C4-2B (cell line): ENCODE data around the gene ACOXL.

Experiments used
- H3K27ac ChIP-seq: fragments of 450-650 bp; 2 replicates; pipeline ENCODE4 v1.5.1; 2017
- ZFX ChIP-seq: fragments of 450-650 bp; IDR thresholded peaks from 2 replicates; pipeline ENCODE4 v1.6.1; 2017
- TF ChIP-seq, protein P1 (sequence below): fragments of 450-650 bp; conservative IDR thresholded peaks from 2 replicates; pipeline ENCODE4 v1.5.1; 2017; ENCODE audit warnings: mild to moderate bottlenecking

ACOXL gene

DNA sequence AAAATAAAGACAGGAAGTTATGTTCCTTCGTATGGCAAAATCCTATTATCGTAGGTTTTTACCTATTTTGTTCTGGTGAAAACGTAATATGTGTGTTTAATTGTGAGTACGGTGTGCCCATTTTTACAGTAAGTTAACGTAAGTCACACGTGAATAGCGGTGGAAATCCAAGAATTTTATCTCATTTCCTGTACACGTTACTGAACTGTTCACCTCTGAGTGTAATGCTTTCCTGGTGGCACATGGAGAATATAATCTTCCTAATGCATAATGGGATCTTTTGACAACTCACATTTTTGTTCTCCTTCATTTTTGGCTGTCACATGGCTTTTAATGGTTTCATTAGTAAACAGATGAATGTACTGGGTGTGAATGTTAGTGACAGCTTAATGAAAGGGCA, 416.6 kb downstream of the ACOXL start:
- TF ChIP-seq, protein P1, sequence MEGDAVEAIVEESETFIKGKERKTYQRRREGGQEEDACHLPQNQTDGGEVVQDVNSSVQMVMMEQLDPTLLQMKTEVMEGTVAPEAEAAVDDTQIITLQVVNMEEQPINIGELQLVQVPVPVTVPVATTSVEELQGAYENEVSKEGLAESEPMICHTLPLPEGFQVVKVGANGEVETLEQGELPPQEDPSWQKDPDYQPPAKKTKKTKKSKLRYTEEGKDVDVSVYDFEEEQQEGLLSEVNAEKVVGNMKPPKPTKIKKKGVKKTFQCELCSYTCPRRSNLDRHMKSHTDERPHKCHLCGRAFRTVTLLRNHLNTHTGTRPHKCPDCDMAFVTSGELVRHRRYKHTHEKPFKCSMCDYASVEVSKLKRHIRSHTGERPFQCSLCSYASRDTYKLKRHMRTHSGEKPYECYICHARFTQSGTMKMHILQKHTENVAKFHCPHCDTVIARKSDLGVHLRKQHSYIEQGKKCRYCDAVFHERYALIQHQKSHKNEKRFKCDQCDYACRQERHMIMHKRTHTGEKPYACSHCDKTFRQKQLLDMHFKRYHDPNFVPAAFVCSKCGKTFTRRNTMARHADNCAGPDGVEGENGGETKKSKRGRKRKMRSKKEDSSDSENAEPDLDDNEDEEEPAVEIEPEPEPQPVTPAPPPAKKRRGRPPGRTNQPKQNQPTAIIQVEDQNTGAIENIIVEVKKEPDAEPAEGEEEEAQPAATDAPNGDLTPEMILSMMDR, result no peak
- TF ChIP-seq ZFX, result no peak
- no peak overlapping the region for H3K27ac ChIP-seq

DNA sequence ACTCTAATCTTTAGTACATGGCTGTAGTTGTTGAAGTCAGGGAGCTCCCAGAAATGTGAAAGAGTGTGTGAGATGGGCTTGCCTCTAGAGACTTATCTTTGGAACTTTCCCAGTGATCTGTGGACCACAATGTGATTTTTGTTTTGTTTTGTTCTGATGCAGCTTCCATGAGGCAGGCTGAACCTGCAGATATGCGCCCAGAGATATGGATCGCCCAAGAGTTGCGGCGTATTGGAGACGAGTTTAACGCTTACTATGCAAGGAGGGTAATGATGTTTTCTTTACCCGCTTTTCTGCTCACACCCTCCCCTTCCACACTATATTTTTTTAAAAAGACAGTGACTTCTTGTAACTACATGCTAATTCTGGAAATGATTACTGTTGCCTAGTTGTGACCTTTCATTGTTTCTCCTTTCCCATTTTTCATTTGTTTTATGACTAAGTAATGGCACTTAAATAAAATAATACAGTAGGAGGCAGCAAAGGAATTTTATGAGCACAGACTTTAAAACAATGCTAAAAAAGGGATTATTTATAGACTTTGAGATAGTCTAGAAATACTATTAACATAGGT, 417.6 kb downstream of the ACOXL start:
- TF ChIP-seq, protein P1, result no peak
- TF ChIP-seq ZFX, result no peak
- H3K27ac ChIP-seq, result no peak overlapping the region

DNA sequence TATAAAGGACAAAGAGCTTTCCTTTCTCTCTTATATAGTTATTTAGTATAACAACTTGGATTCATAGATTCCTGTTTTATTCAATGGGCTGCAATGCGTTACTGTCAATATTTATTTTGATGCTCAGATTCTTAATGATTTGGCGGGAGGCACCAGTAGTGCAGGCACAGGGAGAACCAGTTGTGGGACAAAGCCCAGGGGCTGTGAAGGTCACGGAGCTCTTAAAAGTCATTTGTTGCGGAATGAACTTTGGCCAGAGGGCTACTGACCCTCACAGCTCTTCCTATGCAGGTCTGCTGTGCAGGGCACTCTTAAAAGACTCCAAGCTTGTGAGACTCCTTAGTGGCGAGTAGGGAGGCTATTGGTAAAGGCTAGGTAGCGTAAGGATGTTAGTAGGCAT, 422.4 kb downstream of the ACOXL start:
- peak overlapping the region; percentile 16; the same call in 1 of the 2 replicates for H3K27ac ChIP-seq
- TF ChIP-seq, protein P1, result no peak
- TF ChIP-seq ZFX, result no peak

DNA sequence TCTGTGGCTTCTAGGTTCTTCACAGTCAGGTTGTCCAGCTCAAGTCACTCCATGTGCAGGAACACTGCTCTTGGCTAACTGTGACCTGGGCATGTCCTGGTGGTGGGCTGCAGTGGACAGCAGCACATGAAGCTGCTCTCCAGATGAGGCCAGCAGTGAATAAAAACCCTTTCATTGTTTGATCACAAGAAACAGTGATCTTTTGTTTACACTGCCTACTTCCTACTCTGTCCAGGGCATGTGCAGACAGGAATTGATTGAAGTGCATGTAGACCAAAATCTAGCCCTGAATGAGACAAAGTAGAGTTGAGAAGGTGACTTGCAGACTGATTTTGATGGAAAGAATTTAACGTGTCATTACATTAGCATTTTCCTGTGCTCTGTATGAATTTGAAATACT, 423.2 kb downstream of the ACOXL start:
- H3K27ac ChIP-seq, result peak overlapping the region; percentile 16
- no peak for TF ChIP-seq ZFX
- TF ChIP-seq, protein P1, result no peak

DNA sequence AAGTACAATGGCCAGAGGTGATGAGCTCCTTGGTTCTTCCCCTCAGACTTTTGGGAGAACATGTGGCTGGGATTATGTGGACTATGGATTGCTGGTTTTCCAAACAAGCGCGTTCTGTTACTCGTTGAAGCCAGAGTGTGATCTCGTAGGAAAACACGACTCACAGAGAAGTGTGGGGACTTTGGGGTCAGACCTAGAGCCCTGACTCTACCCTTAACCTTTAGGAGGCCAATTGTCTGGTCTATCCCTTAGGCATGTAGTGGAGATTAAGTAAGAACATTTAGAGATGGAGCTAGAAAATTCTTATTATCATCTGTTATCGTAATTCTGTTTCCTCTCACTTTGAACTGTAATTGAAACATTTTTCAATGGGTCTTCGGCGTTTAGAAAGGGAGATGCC, 424.2 kb downstream of the ACOXL start:
- no peak for TF ChIP-seq ZFX
- TF ChIP-seq, protein P1, result no peak
- H3K27ac ChIP-seq, result no peak overlapping the region

DNA sequence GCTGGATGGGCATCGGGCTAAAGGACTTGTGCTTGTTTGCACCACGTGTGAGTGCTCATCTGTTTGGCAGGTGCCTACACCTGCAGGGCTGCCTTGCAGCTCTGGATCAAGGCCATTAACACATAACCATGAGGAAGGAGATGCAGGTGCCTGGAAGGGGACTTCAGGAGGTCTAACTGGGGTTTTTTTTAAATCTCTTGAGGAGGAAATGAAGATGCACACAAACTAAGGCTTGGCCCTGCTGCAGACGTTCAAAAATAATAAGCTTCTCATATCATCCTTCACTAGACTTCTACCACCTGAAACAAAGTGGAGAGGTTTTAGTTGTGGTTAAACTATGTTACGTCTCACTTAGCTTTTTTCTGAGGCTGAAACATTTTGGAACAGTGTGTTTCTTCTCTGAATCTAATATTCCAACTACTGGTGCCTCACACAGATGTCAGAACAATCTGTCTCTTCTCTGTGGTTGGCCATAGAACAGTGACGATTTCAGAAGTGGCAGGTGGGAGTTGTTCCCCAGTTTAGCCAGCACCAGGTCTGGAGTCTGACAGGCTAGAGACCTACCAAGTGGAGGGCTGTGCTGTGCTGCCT, 424.8 kb downstream of the ACOXL start:
- no peak overlapping the region for H3K27ac ChIP-seq
- TF ChIP-seq, protein P1, result no peak
- TF ChIP-seq ZFX, result no peak

DNA sequence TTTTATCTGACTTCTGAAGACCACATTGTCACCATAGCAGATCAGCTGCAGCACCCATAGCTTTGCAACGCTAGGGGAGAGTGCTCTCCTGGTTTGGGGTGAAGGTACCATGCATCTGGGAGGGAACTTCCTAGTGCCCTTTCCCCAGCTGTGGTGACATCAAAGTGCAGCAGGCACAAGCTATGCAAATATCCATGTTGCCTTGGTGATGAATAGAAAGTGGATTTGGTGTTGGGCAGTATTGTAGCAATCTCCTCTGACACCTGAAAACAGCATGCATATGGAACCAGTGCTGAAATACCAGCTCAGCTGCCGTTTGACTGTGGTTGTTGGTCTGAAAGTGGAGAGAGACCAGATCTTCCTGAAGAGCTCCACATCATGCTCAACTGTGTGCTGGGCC, 425.4 kb downstream of the ACOXL start:
- no peak for TF ChIP-seq ZFX
- TF ChIP-seq, protein P1, result no peak
- no peak overlapping the region for H3K27ac ChIP-seq
